H7 (cell line): ENCODE data around the gene FGFR1OP2. TPM values are rescaled to one million over a fixed set of nuclear protein-coding genes. Genes with fewer than 3 reads are reported as not detected.

Source experiments
- total RNA-seq: library from RNA; depleted of rRNA; stranded (reverse); fragments of >200 nt; shearing (Covaris generic); gene quantifications from 2 replicates; pipeline ENCODE4 v1.2.3, GENCODE V29; 2014; rRNA removed

Gene FGFR1OP2
- total RNA-seq, 1 experiment from 2014 or later, result 24.0 TPM

Other genes with a start within 250 kb of the FGFR1OP2 start
- gene ITPR2, start 105.3 kb upstream of the FGFR1OP2 start, total RNA-seq, result 9.4 and 11.4 TPM in 2 replicates
- 55.4 and 83.0 TPM in 2 replicates for gene INTS13, start 489 bp upstream of the FGFR1OP2 start, total RNA-seq
- gene TM7SF3, start 75.9 kb downstream of the FGFR1OP2 start, total RNA-seq, result 44.7 and 56.3 TPM in 2 replicates
- gene MED21, start 84.1 kb downstream of the FGFR1OP2 start, total RNA-seq, result 35.2 and 43.2 TPM in 2 replicates
- not detected in 2 replicates for gene C12orf71, start 144.1 kb downstream of the FGFR1OP2 start, total RNA-seq